Central memory CD8-positive, alpha-beta T cell (primary cell): ENCODE measurements around the gene INF2.

Source experiments
- ATAC-seq: fragments of 150-1000 bp; cut with Tn5 transposase; replicated peaks from 2 replicates; pipeline ENCODE4 v1.10.0; 2022; ENCODE audit warnings: mild to moderate bottlenecking, moderate FRiP score, moderate number of reproducible peaks; ENCODE audit not compliant: poor library complexity, severe bottlenecking; ENCODE audit errors: extremely low read depth
- DNase-seq, 2 donors: peaks; one replicate each; pipeline ENCODE4 v3.0.0; 2021; ENCODE audit warnings: low spot score in 2 of 2
- H3K27ac Mint-ChIP-seq: one replicate; pipeline ENCODE4 v1.8.0; 2022; ENCODE audit warnings: low read depth, mild to moderate bottlenecking, moderate library complexity, mixed read lengths
- H3K27me3 Mint-ChIP-seq: one replicate; pipeline ENCODE4 v1.8.0; 2022; ENCODE audit warnings: mixed read lengths
- H3K36me3 Mint-ChIP-seq: one replicate; pipeline ENCODE4 v1.8.0; 2022; ENCODE audit warnings: mild to moderate bottlenecking, moderate library complexity, mixed read lengths; ENCODE audit not compliant: insufficient read depth
- H3K4me1 Mint-ChIP-seq: one replicate; pipeline ENCODE4 v1.8.0; 2022; ENCODE audit warnings: mixed read lengths
- H3K4me3 Mint-ChIP-seq: one replicate; pipeline ENCODE4 v1.8.0; 2022; ENCODE audit warnings: mild to moderate bottlenecking, moderate library complexity, mixed read lengths
- H3K9me3 Mint-ChIP-seq: one replicate; pipeline ENCODE4 v1.8.0; 2022; ENCODE audit warnings: mixed read lengths

Gene INF2

GRCh38 chr14:104771374-104771773 is 82.0 kb downstream of the INF2 start:
- no peak overlapping the region for H3K4me3 Mint-ChIP-seq
- H3K27ac Mint-ChIP-seq: no peak overlapping the region
- H3K4me1 Mint-ChIP-seq: no peaks in the 10 kb centered on the region
- no peak for DNase-seq
- H3K27me3 Mint-ChIP-seq: no peaks in the 10 kb centered on the region
- no peaks in the 10 kb centered on the region for H3K9me3 Mint-ChIP-seq
- H3K36me3 Mint-ChIP-seq: peaks cover 14% of the 10 kb centered on the region
- no peak for ATAC-seq
